Peyer's patch (tissue), 4 donors: ENCODE data around the gene IPO4.

Experiments
- POLR2A ChIP-seq, 2 donors: fragments of 450-650 bp; IDR thresholded peaks; one replicate each; pipeline ENCODE4 v1.5.1; 2017; ENCODE audit warnings: antibody characterized with exemption in 2 of 2, mild to moderate bottlenecking in 2 of 2, moderate library complexity in 2 of 2
- TF ChIP-seq, protein P1 (sequence below), 6 experiments: fragments of 450-650 bp in 4 of 6; fragments of 200-600 bp in 2 of 6; sonication (generic) in 1 of 6; IDR thresholded peaks; one replicate each; pipeline ENCODE4 v1.5.1; 2017 to 2019; ENCODE audit warnings: antibody characterized with exemption in 6 of 6, mild to moderate bottlenecking in 3 of 6, moderate library complexity in 1 of 6

- TF ChIP-seq, protein P1, sequence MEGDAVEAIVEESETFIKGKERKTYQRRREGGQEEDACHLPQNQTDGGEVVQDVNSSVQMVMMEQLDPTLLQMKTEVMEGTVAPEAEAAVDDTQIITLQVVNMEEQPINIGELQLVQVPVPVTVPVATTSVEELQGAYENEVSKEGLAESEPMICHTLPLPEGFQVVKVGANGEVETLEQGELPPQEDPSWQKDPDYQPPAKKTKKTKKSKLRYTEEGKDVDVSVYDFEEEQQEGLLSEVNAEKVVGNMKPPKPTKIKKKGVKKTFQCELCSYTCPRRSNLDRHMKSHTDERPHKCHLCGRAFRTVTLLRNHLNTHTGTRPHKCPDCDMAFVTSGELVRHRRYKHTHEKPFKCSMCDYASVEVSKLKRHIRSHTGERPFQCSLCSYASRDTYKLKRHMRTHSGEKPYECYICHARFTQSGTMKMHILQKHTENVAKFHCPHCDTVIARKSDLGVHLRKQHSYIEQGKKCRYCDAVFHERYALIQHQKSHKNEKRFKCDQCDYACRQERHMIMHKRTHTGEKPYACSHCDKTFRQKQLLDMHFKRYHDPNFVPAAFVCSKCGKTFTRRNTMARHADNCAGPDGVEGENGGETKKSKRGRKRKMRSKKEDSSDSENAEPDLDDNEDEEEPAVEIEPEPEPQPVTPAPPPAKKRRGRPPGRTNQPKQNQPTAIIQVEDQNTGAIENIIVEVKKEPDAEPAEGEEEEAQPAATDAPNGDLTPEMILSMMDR (IDR thresholded peaks at IDR 0.05), result no peak
- TF ChIP-seq POLR2A (IDR thresholded peaks at IDR 0.05), result no peak
These were observed 12.0 kb downstream of the IPO4 start for GRCh38 chr14:24176599-24176998.
